Gastroesophageal sphincter (tissue), 3 donors: ENCODE results near the gene TACR1.

ENCODE experiments used
- POLR2A ChIP-seq, 2 donors: fragments of 450-650 bp; IDR thresholded peaks; one replicate each; pipeline ENCODE4 v1.6.1; 2017; ENCODE audit warnings: antibody characterized with exemption in 2 of 2, mild to moderate bottlenecking in 2 of 2, moderate library complexity in 1 of 2
- POLR2AphosphoS5 ChIP-seq: sonication (generic); formaldehyde crosslinking; IDR thresholded peaks from one replicate; pipeline ENCODE4 v1.6.1; 2017; ENCODE audit warnings: antibody characterized with exemption
- TF ChIP-seq, protein P1 (sequence below), 4 experiments: fragments of 200-600 bp in 2 of 4; fragments of 450-650 bp in 2 of 4; sonication (generic) in 1 of 4; IDR thresholded peaks; one replicate each; pipeline ENCODE4 v1.5.1; 2017 to 2019; ENCODE audit warnings: antibody characterized with exemption in 4 of 4, mild to moderate bottlenecking in 2 of 4, moderate library complexity in 2 of 4

- TF ChIP-seq, protein P1, sequence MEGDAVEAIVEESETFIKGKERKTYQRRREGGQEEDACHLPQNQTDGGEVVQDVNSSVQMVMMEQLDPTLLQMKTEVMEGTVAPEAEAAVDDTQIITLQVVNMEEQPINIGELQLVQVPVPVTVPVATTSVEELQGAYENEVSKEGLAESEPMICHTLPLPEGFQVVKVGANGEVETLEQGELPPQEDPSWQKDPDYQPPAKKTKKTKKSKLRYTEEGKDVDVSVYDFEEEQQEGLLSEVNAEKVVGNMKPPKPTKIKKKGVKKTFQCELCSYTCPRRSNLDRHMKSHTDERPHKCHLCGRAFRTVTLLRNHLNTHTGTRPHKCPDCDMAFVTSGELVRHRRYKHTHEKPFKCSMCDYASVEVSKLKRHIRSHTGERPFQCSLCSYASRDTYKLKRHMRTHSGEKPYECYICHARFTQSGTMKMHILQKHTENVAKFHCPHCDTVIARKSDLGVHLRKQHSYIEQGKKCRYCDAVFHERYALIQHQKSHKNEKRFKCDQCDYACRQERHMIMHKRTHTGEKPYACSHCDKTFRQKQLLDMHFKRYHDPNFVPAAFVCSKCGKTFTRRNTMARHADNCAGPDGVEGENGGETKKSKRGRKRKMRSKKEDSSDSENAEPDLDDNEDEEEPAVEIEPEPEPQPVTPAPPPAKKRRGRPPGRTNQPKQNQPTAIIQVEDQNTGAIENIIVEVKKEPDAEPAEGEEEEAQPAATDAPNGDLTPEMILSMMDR (IDR thresholded peaks at IDR 0.05), result no peak
- TF ChIP-seq POLR2AphosphoS5 (no peak), POLR2A (IDR thresholded peaks at IDR 0.05) (no peak)
Measured at GRCh38 chr2:75186821-75187220, 12.5 kb downstream of the TACR1 start.
